ENCODE data around the gene SS18L1. TPM values are rescaled to one million over a fixed set of nuclear protein-coding genes. Genes with fewer than 3 reads are reported as not detected.

SS18L1 gene
- polyA plus RNA-seq, 1 of the 3 experiments (the other 2 are of a cell fraction): 10.7 TPM

DNA sequence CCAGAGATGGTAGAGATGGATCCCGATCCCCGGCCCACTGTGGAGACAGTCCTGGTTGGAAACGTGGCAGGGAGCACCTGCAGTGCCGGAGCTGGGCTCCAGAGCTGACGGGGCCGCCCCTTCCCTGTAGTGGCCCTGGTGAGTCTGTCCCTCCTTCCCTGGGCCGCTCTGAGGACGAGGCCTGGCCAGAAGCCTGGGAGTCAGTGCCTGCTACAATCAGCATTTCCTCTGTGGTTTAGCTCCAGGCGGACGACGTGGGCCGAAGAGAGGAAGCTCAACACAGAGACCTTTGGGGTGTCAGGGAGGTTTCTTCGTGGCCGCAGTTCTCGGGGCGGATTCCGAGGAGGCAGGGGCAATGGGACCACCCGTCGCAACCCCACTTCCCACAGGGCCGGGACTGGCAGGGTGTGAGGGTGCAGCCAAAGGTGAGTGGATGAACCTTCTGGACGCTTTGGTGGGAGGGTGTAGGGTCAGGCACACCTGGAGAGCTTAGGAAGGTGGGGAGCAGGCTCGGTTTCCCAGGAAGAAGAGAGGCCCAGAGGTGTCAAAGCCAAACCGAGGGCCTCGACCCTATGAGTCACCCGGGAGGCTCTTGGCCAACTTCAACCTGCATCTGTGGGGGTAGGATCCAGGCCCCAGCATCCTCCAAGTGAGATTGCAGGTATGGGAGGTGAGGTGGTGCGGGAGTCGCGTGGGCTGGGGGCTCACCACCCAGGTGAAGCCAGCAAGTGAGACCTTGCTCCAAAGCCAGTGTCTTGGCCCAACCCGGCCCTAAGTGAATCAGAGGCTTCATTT lies 10.3 kb upstream of the SS18L1 start:
- H3F3A ChIP-seq (replicated peaks; ENCODE audit: insufficient read depth): peaks cover 36% of the 10 kb centered on the region
- CTCF ChIA-PET: interaction anchor here (0.9 to 11.1 kb wide), 5 partner anchors 9 to 123 kb away, joined by 3 to 130 read pairs (median 4); no protein-coding TSS in a partner anchor
- no peaks in the 10 kb centered on the region; a peak in 1 of 4 replicates for H3K4me1 ChIP-seq (ENCODE audit: control insufficient read depth in 1 of 2, insufficient read depth in 2 of 2, low read depth in 1 of 2, low read length in 1 of 2)
- H3K27me3 ChIP-seq (ENCODE audit: insufficient read depth): no peaks in the 10 kb centered on the region
- no peaks in the 10 kb centered on the region for H3K9me3 ChIP-seq
- no peak for DNase-seq
- no peak overlapping the region for H2AFZ ChIP-seq (ENCODE audit: low read depth)
- POLR2A ChIA-PET: interaction anchor here (1.1 kb wide), 1 partner anchor 122 kb away, joined by 3 read pairs; no protein-coding TSS in a partner anchor
- TF ChIP-seq, protein P1, sequence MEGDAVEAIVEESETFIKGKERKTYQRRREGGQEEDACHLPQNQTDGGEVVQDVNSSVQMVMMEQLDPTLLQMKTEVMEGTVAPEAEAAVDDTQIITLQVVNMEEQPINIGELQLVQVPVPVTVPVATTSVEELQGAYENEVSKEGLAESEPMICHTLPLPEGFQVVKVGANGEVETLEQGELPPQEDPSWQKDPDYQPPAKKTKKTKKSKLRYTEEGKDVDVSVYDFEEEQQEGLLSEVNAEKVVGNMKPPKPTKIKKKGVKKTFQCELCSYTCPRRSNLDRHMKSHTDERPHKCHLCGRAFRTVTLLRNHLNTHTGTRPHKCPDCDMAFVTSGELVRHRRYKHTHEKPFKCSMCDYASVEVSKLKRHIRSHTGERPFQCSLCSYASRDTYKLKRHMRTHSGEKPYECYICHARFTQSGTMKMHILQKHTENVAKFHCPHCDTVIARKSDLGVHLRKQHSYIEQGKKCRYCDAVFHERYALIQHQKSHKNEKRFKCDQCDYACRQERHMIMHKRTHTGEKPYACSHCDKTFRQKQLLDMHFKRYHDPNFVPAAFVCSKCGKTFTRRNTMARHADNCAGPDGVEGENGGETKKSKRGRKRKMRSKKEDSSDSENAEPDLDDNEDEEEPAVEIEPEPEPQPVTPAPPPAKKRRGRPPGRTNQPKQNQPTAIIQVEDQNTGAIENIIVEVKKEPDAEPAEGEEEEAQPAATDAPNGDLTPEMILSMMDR (IDR thresholded peaks at IDR 0.05): no peak
- TF ChIP-seq NFIC (IDR thresholded peaks at IDR 0.05; ENCODE audit: borderline replicate concordance) (no peak), ELF1 (IDR thresholded peaks at IDR 0.05) (no peak), JUND (IDR thresholded peaks at IDR 0.05) (no peak), RFX5 (IDR thresholded peaks at IDR 0.05; ENCODE audit: low read length) (no peak), RXRA (IDR thresholded peaks at IDR 0.05; ENCODE audit: borderline replicate concordance, low read depth) (no peak), EP300 (IDR thresholded peaks at IDR 0.05; ENCODE audit: borderline replicate concordance in 1 of 2, low read depth in 1 of 2, low read length in 1 of 2) (no peak), POLR2AphosphoS5 (IDR thresholded peaks at IDR 0.05; ENCODE audit: low read depth, low read length) (no peak), SMC3 (IDR thresholded peaks at IDR 0.05; ENCODE audit: low read depth, low read length) (no peak), FOSL2 (IDR thresholded peaks at IDR 0.05; ENCODE audit: borderline replicate concordance, low read depth) (no peak), TEAD4 (IDR thresholded peaks at IDR 0.05; ENCODE audit: borderline replicate concordance, insufficient read depth) (no peak), CHD2 (IDR thresholded peaks at IDR 0.05; ENCODE audit: low read length, partially characterized antibody) (no peak)
- TF ChIP-seq, protein P2, sequence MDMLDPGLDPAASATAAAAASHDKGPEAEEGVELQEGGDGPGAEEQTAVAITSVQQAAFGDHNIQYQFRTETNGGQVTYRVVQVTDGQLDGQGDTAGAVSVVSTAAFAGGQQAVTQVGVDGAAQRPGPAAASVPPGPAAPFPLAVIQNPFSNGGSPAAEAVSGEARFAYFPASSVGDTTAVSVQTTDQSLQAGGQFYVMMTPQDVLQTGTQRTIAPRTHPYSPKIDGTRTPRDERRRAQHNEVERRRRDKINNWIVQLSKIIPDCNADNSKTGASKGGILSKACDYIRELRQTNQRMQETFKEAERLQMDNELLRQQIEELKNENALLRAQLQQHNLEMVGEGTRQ (IDR thresholded peaks at IDR 0.05; ENCODE audit: borderline replicate concordance, low read depth, low read length): no peak
- TF ChIP-seq, protein P3, sequence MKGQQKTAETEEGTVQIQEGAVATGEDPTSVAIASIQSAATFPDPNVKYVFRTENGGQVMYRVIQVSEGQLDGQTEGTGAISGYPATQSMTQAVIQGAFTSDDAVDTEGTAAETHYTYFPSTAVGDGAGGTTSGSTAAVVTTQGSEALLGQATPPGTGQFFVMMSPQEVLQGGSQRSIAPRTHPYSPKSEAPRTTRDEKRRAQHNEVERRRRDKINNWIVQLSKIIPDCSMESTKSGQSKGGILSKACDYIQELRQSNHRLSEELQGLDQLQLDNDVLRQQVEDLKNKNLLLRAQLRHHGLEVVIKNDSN (IDR thresholded peaks at IDR 0.05; ENCODE audit: borderline replicate concordance, low read depth): no peak
- H3K4me2 ChIP-seq: no peak overlapping the region
- H3K9me2 ChIP-seq: no peaks in the 10 kb centered on the region
- H3K27ac ChIP-seq (ENCODE audit: low read depth in 2 of 2, low read length in 1 of 2): no peak overlapping the region
- peaks cover 49% of the 10 kb centered on the region for H4K20me1 ChIP-seq (ENCODE audit: insufficient read depth)
- H3K9ac ChIP-seq: no peak overlapping the region
- H3K79me2 ChIP-seq (ENCODE audit: insufficient read depth): peaks cover 22% of the 10 kb centered on the region; the same call in 1 of the 2 replicates
- H3K36me3 ChIP-seq (replicated peaks in 1 of 2; ENCODE audit: control insufficient read depth in 1 of 2, insufficient read depth in 2 of 2, low read length in 1 of 2): peaks cover 47 to 95% of the 10 kb centered on the region in 2 experiments
- 85% methylated on average over 21 of the region's 29 CpGs for WGBS (ENCODE audit: low lambda C conversion rate)
- H3K4me3 ChIP-seq (ENCODE audit: low read depth in 2 of 2, low read length in 1 of 2): no peak overlapping the region

All from SK-N-SH (cell line).